ENCODE measurements around the gene SLC26A2.

The SLC26A2 gene

DNA sequence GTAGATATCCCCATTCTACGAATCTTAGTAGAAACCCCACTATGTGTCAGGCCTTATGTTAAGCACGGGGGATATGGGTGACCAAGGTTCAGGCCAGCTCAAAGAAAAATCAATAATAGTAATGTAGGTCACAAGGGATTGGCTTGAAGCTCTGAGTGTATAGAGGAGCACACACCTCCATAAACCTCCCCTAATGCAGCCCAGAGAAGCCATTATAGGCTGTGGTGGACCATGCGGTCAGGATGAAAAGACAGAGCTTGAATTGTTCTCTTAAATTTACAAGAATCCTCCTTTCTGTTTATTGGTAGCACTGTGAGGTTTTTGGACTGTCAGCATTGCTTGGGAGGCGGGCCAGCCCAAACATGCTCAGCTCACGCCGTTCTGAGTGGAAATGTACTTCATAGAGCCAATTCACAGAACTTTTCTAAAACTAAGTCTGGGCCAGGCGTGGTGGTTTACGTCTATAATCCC lies 25.1 kb upstream of the SLC26A2 start:
- Histone ChIP-seq H3K4me3 (ENCODE audit: low read depth, low read length) (no peak overlapping the region), H3K36me3 (ENCODE audit: control insufficient read depth in 2 of 2, insufficient read depth in 1 of 2, low read length in 2 of 2) (no peaks in the 10 kb centered on the region), H3K4me1 (ENCODE audit: control insufficient read depth, insufficient read depth, low read length) (peaks cover 13% of the 10 kb centered on the region), H3K9me3 (ENCODE audit: control insufficient read depth, insufficient read depth, low read depth, low read length) (no peaks in the 10 kb centered on the region), H3K27ac (ENCODE audit: extremely low read depth, low read depth, low read length) (no peak overlapping the region)
- CTCF ChIA-PET = interaction anchor here (0.5 to 1.2 kb wide), 5 partner anchors 29 to 112 kb away, joined by 3 to 6 read pairs (median 3); no protein-coding TSS in a partner anchor
- TF ChIP-seq ZNF366 (tag by site-specific recombination; conservative IDR thresholded peaks at IDR 0.05) (no peak), ZNF114 (tag by site-specific recombination; IDR thresholded peaks at IDR 0.05) (no peak), ZSCAN30 (tag by site-specific recombination; IDR thresholded peaks at IDR 0.05) (no peak), ZNF791 (tag by site-specific recombination; IDR thresholded peaks at IDR 0.05) (no peak), ZNF426 (tag by site-specific recombination; IDR thresholded peaks at IDR 0.05) (no peak), ZNF626 (tag by site-specific recombination; IDR thresholded peaks at IDR 0.05) (no peak), TCF7L2 (IDR thresholded peaks at IDR 0.05; ENCODE audit: borderline replicate concordance, low read depth, low read length) (no peak)
- TF ChIP-seq, protein P1, sequence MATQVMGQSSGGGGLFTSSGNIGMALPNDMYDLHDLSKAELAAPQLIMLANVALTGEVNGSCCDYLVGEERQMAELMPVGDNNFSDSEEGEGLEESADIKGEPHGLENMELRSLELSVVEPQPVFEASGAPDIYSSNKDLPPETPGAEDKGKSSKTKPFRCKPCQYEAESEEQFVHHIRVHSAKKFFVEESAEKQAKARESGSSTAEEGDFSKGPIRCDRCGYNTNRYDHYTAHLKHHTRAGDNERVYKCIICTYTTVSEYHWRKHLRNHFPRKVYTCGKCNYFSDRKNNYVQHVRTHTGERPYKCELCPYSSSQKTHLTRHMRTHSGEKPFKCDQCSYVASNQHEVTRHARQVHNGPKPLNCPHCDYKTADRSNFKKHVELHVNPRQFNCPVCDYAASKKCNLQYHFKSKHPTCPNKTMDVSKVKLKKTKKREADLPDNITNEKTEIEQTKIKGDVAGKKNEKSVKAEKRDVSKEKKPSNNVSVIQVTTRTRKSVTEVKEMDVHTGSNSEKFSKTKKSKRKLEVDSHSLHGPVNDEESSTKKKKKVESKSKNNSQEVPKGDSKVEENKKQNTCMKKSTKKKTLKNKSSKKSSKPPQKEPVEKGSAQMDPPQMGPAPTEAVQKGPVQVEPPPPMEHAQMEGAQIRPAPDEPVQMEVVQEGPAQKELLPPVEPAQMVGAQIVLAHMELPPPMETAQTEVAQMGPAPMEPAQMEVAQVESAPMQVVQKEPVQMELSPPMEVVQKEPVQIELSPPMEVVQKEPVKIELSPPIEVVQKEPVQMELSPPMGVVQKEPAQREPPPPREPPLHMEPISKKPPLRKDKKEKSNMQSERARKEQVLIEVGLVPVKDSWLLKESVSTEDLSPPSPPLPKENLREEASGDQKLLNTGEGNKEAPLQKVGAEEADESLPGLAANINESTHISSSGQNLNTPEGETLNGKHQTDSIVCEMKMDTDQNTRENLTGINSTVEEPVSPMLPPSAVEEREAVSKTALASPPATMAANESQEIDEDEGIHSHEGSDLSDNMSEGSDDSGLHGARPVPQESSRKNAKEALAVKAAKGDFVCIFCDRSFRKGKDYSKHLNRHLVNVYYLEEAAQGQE (tag by site-specific recombination; IDR thresholded peaks at IDR 0.05) = no peak
- POLR2A ChIA-PET = no interaction called here

DNA sequence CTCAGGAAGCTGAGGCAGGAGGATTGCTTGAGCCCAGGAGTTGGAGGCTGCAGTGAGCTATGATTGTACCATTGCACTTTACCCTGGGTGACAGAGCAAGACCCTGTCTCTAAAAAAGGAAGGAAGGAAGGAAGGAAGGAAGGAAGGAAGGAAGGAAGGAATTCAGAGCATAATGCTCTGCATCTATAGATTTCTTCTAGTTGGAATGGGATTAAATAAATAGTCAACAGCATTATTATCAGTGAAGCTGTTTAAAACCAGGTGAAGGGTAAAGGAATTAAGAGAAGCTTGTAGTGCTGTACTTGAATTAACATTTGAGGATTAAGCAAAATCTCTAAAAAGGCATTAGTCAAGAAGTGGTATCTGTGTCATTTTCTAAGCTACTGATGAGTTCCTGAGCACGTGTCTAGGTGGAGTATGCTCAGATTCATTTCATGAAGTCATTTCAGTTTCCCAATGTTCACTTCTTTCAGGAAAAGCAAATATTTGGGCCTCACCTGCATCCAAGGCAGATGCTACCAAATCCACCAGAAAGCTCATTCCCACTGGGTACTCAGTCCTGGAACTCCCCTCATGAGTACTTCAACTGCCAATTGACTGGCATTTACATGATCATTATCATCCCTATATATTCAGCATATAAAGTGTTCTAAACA lies 24.4 kb upstream of the SLC26A2 start:
- POLR2A ChIA-PET = interaction anchor here (0.6 kb wide), 1 partner anchor 47 kb away, joined by 5 read pairs; no protein-coding TSS in a partner anchor
- CTCF ChIA-PET = interaction anchor here (0.5 to 1.2 kb wide), 6 partner anchors 22 to 113 kb away, joined by 3 to 6 read pairs (median 4); no protein-coding TSS in a partner anchor
- Histone ChIP-seq H3K27ac (ENCODE audit: extremely low read depth, low read depth, low read length) (no peak overlapping the region), H3K4me1 (ENCODE audit: control insufficient read depth, insufficient read depth, low read length) (peaks cover 13% of the 10 kb centered on the region), H3K4me3 (ENCODE audit: low read depth, low read length) (no peak overlapping the region), H3K36me3 (ENCODE audit: control insufficient read depth in 2 of 2, insufficient read depth in 1 of 2, low read length in 2 of 2) (no peaks in the 10 kb centered on the region), H3K9me3 (ENCODE audit: control insufficient read depth, insufficient read depth, low read depth, low read length) (no peaks in the 10 kb centered on the region)
- TF ChIP-seq ZNF621 (tag by site-specific recombination; IDR thresholded peaks at IDR 0.05) (no peak), ZNF366 (tag by site-specific recombination; conservative IDR thresholded peaks at IDR 0.05) (peak; percentile 52)

DNA sequence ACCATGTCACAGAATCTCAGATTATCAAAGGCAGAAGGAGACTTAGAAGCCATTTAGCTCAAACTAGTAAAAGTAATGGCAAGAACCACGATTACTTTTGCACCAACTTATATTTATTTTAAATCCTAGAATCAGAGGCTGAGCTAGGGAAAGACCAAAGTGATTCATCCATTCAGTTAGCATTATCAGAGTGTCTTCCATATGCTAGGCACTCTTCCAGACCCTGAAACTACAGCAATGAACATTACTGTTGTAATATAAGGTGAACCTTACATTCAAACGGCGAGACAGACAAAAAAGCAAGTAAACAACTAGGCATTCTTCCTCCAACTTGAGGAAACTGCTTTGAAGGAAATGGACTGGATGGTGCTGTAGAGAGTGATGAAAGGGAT lies 23.9 kb upstream of the SLC26A2 start:
- POLR2A ChIA-PET = interaction anchor here (0.6 kb wide), 1 partner anchor 48 kb away, joined by 5 read pairs; no protein-coding TSS in a partner anchor
- Histone ChIP-seq H3K9me3 (ENCODE audit: control insufficient read depth, insufficient read depth, low read depth, low read length) (no peaks in the 10 kb centered on the region), H3K27ac (ENCODE audit: extremely low read depth, low read depth, low read length) (no peak overlapping the region), H3K36me3 (ENCODE audit: control insufficient read depth in 2 of 2, insufficient read depth in 1 of 2, low read length in 2 of 2) (no peaks in the 10 kb centered on the region), H3K4me1 (ENCODE audit: control insufficient read depth, insufficient read depth, low read length) (peaks cover 13% of the 10 kb centered on the region), H3K4me3 (ENCODE audit: low read depth, low read length) (no peak overlapping the region)
- CTCF ChIA-PET = interaction anchor here (0.6 to 1.2 kb wide), 4 partner anchors 21 to 384 kb away, joined by 3 to 4 read pairs (median 4); no protein-coding TSS in a partner anchor
- TF ChIP-seq ZNF292 (tag by site-specific recombination; IDR thresholded peaks at IDR 0.05; ENCODE audit: borderline replicate concordance, low read depth) (no peak), ZSCAN23 (tag by site-specific recombination; IDR thresholded peaks at IDR 0.05) (no peak), ZNF621 (tag by site-specific recombination; IDR thresholded peaks at IDR 0.05) (no peak)
- TF ChIP-seq, protein P1 (tag by site-specific recombination; IDR thresholded peaks at IDR 0.05) = no peak

All from HEK293 (cell line).